Fibroblast of lung (primary cell): ENCODE measurements around the gene NSFL1C.

Source experiments
- CTCF ChIP-seq, 2 donors: IDR thresholded peaks in 1 of 2; conservative IDR thresholded peaks in 1 of 2; 1 replicate in 1 of 2; 2 replicates in 1 of 2; pipeline ENCODE4 v1.5.1; 2011 to 2012; ENCODE audit warnings: low read length in 2 of 2, control low read depth in 1 of 2, inconsistent platforms in 1 of 2, low read depth in 1 of 2, mild to moderate bottlenecking in 1 of 2
- EZH2 ChIP-seq: IDR thresholded peaks from 2 replicates; pipeline ENCODE4 v1.5.1; 2012; ENCODE audit warnings: low read length, control low read depth, mild to moderate bottlenecking; ENCODE audit errors: missing control alignments

- TF ChIP-seq CTCF (conservative IDR thresholded peaks at IDR 0.05 in 1 of 2, IDR thresholded peaks at IDR 0.05 in 1 of 2; ENCODE audit: low read depth in 1 of 2, low read length in 2 of 2) (peak; percentile 82 to 91), EZH2 (no peak)
Observed at GRCh38 chr20:1469925-1470571, 3.4 kb upstream of the NSFL1C start.
